Measurements from ENCODE around the gene MT1B.

The MT1B gene

DNA sequence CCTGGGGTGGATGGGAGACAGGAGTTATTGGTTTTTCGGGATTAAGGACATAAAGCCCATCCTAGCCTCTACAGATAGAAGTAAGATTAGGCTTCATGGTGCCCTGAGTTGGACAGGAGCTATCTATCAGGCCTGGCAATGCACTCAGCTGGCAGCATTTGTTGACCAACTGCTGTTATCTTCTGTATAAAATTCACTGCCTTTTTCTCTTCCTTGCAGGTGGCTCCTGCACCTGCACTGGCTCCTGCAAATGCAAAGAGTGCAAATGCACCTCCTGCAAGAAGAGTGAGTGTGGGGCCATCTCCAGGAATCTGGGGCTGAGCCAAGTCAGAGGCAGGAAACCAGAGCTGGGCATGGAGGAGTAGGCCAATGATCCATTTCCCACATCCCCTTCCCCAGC, 12.6 kb upstream of the MT1B start:
- DNase-seq: no peak
- Mint-ChIP-seq H3K4me3 (no peak overlapping the region), H3K36me3 (ENCODE audit: low read depth) (no peaks in the 10 kb centered on the region), H3K27me3 (ENCODE audit: low read depth, poor library complexity) (peaks cover 100% of the 10 kb centered on the region), H3K27ac (no peak overlapping the region), H3K4me1 (peaks cover 21% of the 10 kb centered on the region), H3K9me3 (no peaks in the 10 kb centered on the region)
- TF ChIP-seq, protein P1, sequence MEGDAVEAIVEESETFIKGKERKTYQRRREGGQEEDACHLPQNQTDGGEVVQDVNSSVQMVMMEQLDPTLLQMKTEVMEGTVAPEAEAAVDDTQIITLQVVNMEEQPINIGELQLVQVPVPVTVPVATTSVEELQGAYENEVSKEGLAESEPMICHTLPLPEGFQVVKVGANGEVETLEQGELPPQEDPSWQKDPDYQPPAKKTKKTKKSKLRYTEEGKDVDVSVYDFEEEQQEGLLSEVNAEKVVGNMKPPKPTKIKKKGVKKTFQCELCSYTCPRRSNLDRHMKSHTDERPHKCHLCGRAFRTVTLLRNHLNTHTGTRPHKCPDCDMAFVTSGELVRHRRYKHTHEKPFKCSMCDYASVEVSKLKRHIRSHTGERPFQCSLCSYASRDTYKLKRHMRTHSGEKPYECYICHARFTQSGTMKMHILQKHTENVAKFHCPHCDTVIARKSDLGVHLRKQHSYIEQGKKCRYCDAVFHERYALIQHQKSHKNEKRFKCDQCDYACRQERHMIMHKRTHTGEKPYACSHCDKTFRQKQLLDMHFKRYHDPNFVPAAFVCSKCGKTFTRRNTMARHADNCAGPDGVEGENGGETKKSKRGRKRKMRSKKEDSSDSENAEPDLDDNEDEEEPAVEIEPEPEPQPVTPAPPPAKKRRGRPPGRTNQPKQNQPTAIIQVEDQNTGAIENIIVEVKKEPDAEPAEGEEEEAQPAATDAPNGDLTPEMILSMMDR (IDR thresholded peaks at IDR 0.05): no peak

DNA sequence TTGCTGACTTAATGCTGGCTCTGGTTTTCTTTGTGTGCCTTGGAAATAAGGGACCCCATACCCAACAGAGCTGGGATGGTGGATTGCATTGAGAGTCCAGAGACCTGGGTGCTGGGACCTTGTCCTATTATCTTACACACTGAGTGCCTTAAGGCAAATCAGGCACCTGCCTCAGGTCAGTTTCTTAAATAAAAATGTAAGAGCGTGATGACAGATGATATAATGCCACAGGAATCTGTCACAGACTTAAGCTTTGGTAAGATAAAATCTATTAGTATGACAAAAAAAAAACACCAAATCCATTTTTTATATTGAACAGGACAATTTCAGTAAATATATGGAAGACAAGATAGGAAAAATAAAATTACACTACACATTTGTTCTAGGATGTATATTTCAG, 11.6 kb upstream of the MT1B start:
- Mint-ChIP-seq H3K36me3 (ENCODE audit: low read depth) (no peaks in the 10 kb centered on the region), H3K4me1 (peaks cover 22% of the 10 kb centered on the region), H3K4me3 (no peak overlapping the region), H3K27me3 (ENCODE audit: low read depth, poor library complexity) (peaks cover 100% of the 10 kb centered on the region), H3K9me3 (no peaks in the 10 kb centered on the region), H3K27ac (no peak overlapping the region)
- no peak for DNase-seq
- TF ChIP-seq, protein P1 (IDR thresholded peaks at IDR 0.05): no peak

DNA sequence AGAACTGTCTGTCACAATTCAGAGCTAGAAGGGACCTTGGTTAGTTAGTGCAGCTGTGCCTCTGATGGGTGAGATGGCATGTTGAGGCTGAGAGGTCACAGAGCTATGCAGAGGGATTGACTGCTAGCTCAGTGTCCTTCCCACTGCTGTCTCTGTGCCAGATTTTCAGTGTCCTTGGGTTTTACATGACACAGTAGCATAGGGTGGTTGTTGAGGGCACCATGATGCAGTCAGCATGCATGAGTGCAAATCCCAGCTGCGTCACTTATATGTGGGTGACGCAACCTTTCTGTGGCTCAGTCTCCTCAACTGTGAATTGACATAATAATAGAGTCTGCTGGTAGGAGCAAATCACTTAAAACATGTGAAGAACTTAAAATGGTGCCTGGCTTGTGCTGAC, 10.5 kb upstream of the MT1B start:
- Mint-ChIP-seq H3K4me1 (peaks cover 22% of the 10 kb centered on the region), H3K27me3 (ENCODE audit: low read depth, poor library complexity) (peaks cover 100% of the 10 kb centered on the region), H3K36me3 (ENCODE audit: low read depth) (no peaks in the 10 kb centered on the region), H3K4me3 (no peak overlapping the region), H3K9me3 (no peaks in the 10 kb centered on the region), H3K27ac (no peak overlapping the region)
- TF ChIP-seq, protein P1 (IDR thresholded peaks at IDR 0.05): no peak
- no peak for DNase-seq

DNA sequence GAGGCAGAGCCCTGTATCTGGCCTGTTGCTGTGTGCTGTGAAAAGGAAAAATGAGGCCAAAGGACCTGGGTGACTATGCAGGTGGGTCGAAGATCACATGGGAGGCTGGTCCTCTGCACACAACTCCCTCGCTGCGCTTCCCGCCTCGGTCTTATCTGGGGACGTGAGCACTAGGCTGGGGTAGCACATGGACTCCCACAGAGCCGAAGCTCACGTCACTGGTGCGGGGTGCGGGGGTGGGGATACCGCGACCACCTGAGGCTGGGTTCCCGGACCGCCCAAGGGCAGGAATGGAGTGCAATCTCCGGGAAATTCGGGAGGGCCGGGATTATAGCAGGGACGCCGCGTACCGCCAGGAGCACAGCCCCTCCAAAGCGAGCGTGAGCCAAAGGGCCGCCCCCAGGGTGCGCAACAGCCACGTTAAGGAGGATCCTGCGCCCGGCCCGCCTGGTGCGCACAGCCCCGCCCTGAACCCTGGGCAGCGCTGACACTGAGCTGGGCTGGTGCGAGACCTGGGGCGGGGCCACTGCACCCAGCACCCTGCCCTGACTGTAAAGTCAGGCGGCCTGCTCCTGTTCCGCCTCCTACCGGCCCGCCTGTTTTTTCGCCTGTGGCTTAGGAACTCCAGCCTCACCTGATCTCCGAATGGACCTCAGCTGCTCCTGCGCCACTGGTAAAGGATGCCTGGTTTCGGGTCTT, 8.5 kb upstream of the MT1B start:
- H3K27ac Mint-ChIP-seq: no peak overlapping the region
- H3K4me1 Mint-ChIP-seq: peaks cover 16% of the 10 kb centered on the region
- peak overlapping the region; percentile 13 for H3K4me3 Mint-ChIP-seq
- no peaks in the 10 kb centered on the region for H3K36me3 Mint-ChIP-seq (ENCODE audit: low read depth)
- H3K9me3 Mint-ChIP-seq: no peaks in the 10 kb centered on the region
- peaks cover 100% of the 10 kb centered on the region for H3K27me3 Mint-ChIP-seq (ENCODE audit: low read depth, poor library complexity)
- TF ChIP-seq, protein P1 (IDR thresholded peaks at IDR 0.05): no peak
- peak; percentile 63 for DNase-seq

DNA sequence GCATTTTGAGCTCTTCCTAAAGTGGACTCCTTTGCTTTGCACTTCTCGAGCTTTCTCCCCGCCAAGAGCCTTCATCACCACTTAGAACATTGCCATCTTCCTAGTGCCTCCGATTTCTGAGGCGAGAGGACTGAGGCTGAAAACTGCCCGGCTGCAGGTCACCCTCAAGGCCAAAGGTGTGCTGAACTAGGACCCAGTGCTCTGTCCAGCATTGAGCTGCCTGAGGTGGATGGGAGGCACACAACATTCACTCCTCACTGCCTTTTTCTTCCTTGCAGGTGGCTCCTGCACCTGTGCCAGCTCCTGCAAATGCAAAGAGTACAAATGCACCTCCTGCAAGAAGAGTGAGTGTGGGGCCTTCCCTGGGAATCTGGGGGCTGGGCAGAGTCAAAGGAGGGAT, 7.9 kb upstream of the MT1B start:
- no peaks in the 10 kb centered on the region for H3K36me3 Mint-ChIP-seq (ENCODE audit: low read depth)
- H3K9me3 Mint-ChIP-seq: no peaks in the 10 kb centered on the region
- peaks cover 100% of the 10 kb centered on the region for H3K27me3 Mint-ChIP-seq (ENCODE audit: low read depth, poor library complexity)
- TF ChIP-seq, protein P1 (IDR thresholded peaks at IDR 0.05): no peak
- peak overlapping the region; percentile 13 for H3K4me3 Mint-ChIP-seq
- H3K27ac Mint-ChIP-seq: no peak overlapping the region
- DNase-seq: no peak
- H3K4me1 Mint-ChIP-seq: peaks cover 16% of the 10 kb centered on the region

DNA sequence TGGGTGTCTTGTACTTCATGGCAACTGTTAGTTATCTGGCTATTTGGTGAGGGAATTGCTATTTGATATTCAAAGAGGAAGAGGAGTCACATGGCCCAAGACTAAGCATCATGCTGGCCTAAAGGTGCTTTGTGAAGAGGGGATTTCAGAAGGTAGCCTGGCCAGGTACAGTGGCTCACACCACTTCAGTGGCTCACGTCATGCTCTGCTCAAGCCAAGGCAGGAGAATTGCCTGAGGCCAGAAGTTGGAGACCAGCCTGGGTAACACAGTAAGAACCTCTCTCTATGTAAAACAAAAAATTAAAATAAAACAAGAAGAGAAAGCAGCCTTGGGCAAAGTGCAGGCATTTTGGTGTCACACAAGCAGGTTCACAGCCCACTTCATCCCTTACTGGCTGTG, 6.4 kb upstream of the MT1B start:
- TF ChIP-seq, protein P1 (IDR thresholded peaks at IDR 0.05): no peak
- Mint-ChIP-seq H3K9me3 (no peaks in the 10 kb centered on the region), H3K4me3 (no peak overlapping the region), H3K36me3 (ENCODE audit: low read depth) (no peaks in the 10 kb centered on the region), H3K27ac (no peak overlapping the region), H3K27me3 (ENCODE audit: low read depth, poor library complexity) (peaks cover 100% of the 10 kb centered on the region), H3K4me1 (peaks cover 13% of the 10 kb centered on the region)
- DNase-seq: no peak
